ENCODE results near the gene ZNF574. TPM values are rescaled to one million over a fixed set of nuclear protein-coding genes. Genes with fewer than 3 reads are reported as not detected.

ZNF574 gene
- total and polyA plus RNA-seq, 2 donors from 2014 or later, result 7.2 to 12.7 TPM

GRCh38 chr19:42069619-42070351, 6.2 kb upstream of the ZNF574 start, which contains the start of gene GRIK5:
GRIK5 (minus strand) TSS chr19:42070206; CDS start chr19:42065770, 4,436 bp downstream.
- Histone ChIP-seq H3K9ac (ENCODE audit: low read length in 3 of 3) (peak within 1 kb of the TSS in 1 of 3 donors; percentile 58), H3K27ac (ENCODE audit: low read depth in 2 of 2, low read length in 2 of 2) (no peak within 1 kb of the TSS), H3K36me3 (ENCODE audit: control insufficient read depth in 2 of 3, insufficient read depth in 3 of 3, low read length in 3 of 3) (no peaks in the 10 kb centered on the region), H3K9me3 (ENCODE audit: control insufficient read depth in 2 of 3, insufficient read depth in 1 of 3, low read length in 3 of 3) (no peaks in the 10 kb centered on the region), H3K4me3 (ENCODE audit: low read length in 3 of 3) (peak within 1 kb of the TSS in 2 of 3 donors; percentile 39 to 44), H3K27me3 (ENCODE audit: control insufficient read depth, insufficient read depth, low read length) (no peaks in the 10 kb centered on the region), H3K4me1 (ENCODE audit: control insufficient read depth in 2 of 3, insufficient read depth in 2 of 3, low read depth in 1 of 3, low read length in 3 of 3) (peaks cover 0 to 4% (median 2%) of the 10 kb centered on the region in 3 donors)
- no peak for FAIRE-seq
- intact Hi-C loops (cut with DNase I), result no loop called here
- DNase-seq, result peak; percentile 58 to 81 (median 68)
- TF ChIP-seq CTCF (IDR thresholded peaks at IDR 0.05; ENCODE audit: borderline replicate concordance, extremely low read depth, insufficient read depth), result no peak

- Histone ChIP-seq H3K27me3 (ENCODE audit: control insufficient read depth, insufficient read depth, low read length) (no peaks in the 10 kb centered on the region), H3K4me1 (ENCODE audit: control insufficient read depth in 2 of 3, insufficient read depth in 2 of 3, low read depth in 1 of 3, low read length in 3 of 3) (peaks cover 0 to 5% (median 3%) of the 10 kb centered on the region in 3 donors), H3K36me3 (ENCODE audit: control insufficient read depth in 2 of 3, insufficient read depth in 3 of 3, low read length in 3 of 3) (no peaks in the 10 kb centered on the region), H3K4me3 (ENCODE audit: low read length in 3 of 3) (no peak overlapping the region), H3K9me3 (ENCODE audit: control insufficient read depth in 2 of 3, insufficient read depth in 1 of 3, low read length in 3 of 3) (no peaks in the 10 kb centered on the region), H3K9ac (ENCODE audit: low read length in 3 of 3) (no peak overlapping the region), H3K27ac (ENCODE audit: low read depth in 2 of 2, low read length in 2 of 2) (no peak overlapping the region)
- FAIRE-seq, result no peak
- peak in 1 of 5 donors; percentile 42 for DNase-seq
- intact Hi-C loops (cut with DNase I), result no loop called here
- no peak for TF ChIP-seq CTCF (IDR thresholded peaks at IDR 0.05; ENCODE audit: borderline replicate concordance, extremely low read depth, insufficient read depth)
Observed at GRCh38 chr19:42071247-42071646, 4.7 kb upstream of the ZNF574 start.

- no peak for FAIRE-seq
- DNase-seq, result peak in 4 of 5 donors; percentile 15 to 77 (median 66)
- H3K9ac ChIP-seq (ENCODE audit: low read length in 3 of 3), result peak overlapping the region; percentile 94 to 99 (median 96)
- H3K36me3 ChIP-seq (ENCODE audit: control insufficient read depth in 2 of 3, insufficient read depth in 3 of 3, low read length in 3 of 3), result peaks cover 0 to 7% (median 4%) of the 10 kb centered on the region in 3 donors
- peak overlapping the region; percentile 99 for H3K27ac ChIP-seq (ENCODE audit: low read depth in 2 of 2, low read length in 2 of 2)
- H3K4me1 ChIP-seq (ENCODE audit: control insufficient read depth in 2 of 3, insufficient read depth in 2 of 3, low read depth in 1 of 3, low read length in 3 of 3), result peaks cover 0 to 14% (median 5%) of the 10 kb centered on the region in 3 donors
- H3K4me3 ChIP-seq (ENCODE audit: low read length in 3 of 3), result peak overlapping the region; percentile 93 to 95 (median 94)
- H3K9me3 ChIP-seq (ENCODE audit: control insufficient read depth in 2 of 3, insufficient read depth in 1 of 3, low read length in 3 of 3), result no peaks in the 10 kb centered on the region
- H3K27me3 ChIP-seq (ENCODE audit: control insufficient read depth, insufficient read depth, low read length), result no peaks in the 10 kb centered on the region
- intact Hi-C loops (cut with DNase I), result no loop called here
- no peak for TF ChIP-seq CTCF (IDR thresholded peaks at IDR 0.05; ENCODE audit: borderline replicate concordance, extremely low read depth, insufficient read depth)
Observed at GRCh38 chr19:42074513-42075363, 1.2 kb upstream of the ZNF574 start.
